GM10266 (cell line): ENCODE results near the gene PMIS2.
"Not testable (repeated sequence)": the region's sequence is repeated elsewhere in the genome, so short reads cannot be mapped to it uniquely, and the experiment has no call there.

Experiments
- DNase-seq: peaks from one replicate; pipeline ENCODE4 v3.0.0; 2012; ENCODE audit errors: extremely low spot score
- CTCF ChIP-seq: IDR thresholded peaks from 2 replicates; pipeline ENCODE4 v1.5.1; 2012; ENCODE audit warnings: mild to moderate bottlenecking, low read depth; ENCODE audit not compliant: control insufficient read depth, insufficient read depth; ENCODE audit errors: missing control alignments

PMIS2 gene

GRCh38 chr19:35571406-35571965 lies 14.5 kb upstream of the PMIS2 start:
- no peak for DNase-seq
- no peak for TF ChIP-seq CTCF

- TF ChIP-seq CTCF, result no peak
- DNase-seq, result no peak
These were observed 8.1 kb upstream of the PMIS2 start for GRCh38 chr19:35577918-35578317.

GRCh38 chr19:35578707-35579106 lies 7.3 kb upstream of the PMIS2 start:
- TF ChIP-seq CTCF, result no peak
- no peak for DNase-seq

DNA sequence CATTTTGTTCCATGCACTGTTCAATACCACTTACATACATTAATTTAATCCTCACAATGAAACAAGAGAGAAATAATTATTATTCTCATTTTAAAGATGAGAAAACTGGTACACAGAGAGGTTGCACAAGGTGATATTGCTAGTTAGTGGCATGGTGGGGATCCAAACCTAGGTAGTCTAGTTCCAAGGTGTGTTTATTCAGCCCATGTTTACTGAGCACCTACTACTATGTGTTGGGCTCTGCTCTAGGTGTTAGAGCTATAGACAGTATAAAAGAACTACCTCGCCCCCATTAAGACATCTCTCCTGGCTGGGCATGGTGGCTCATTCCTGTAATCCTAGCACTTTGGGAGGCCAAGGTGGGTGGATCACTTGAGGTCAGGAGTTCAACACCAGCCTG lies 3.2 kb upstream of the PMIS2 start:
- DNase-seq, result no peak
- TF ChIP-seq CTCF, result no peak

DNA sequence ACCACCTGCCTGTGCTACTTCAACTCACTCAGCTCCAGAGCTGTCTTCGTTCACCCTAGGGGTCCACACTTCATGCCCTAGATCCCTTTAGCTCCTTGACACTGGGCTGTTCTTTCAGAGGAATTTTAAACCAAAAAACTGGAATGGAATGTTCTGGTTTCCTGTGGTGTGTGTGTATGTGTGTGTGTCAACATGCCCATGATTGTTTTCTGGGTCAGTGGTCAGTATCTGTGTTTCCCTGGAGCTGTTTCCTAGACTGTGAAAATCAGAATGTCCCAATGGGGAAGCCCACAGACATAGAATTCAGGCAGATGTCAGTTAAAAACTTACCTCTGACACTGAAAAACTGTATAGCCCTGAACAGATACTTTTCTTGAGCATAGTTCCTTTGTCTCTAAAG lies 1.3 kb downstream of the PMIS2 start:
- no peak for TF ChIP-seq CTCF
- DNase-seq, result no peak

- no peak for DNase-seq
- TF ChIP-seq CTCF, result no peak
These were observed 4.9 kb downstream of the PMIS2 start for GRCh38 chr19:35590875-35591274.

DNA sequence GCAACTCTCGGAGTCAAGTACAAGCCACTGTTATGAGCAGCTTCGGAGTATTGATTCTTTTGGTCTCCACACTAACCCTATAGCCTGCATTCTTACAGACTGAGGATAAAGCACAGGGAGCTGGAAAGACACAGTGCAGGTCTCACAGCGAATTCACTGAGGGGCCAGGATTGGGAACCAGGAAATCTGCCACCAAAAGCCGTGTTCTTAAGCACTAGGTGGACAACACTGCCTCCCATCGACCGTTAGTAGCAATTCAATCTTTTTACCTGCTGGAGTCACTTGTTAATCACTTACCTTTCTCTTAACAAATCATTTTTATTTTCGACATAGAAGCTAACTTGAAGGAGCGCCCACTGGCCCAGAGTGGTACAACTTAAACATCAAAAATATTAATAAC lies 6.3 kb downstream of the PMIS2 start:
- TF ChIP-seq CTCF, result peak; percentile 53
- peak; percentile 61 for DNase-seq

- DNase-seq, result not testable (repeated sequence)
These were observed 9.1 kb downstream of the PMIS2 start for GRCh38 chr19:35595026-35595425.
